ENCODE results near the gene SLC39A11.

Gene SLC39A11

GRCh38 chr17:72862276-72862999 lies 230.1 kb downstream of the SLC39A11 start:
- peaks cover 0 to 6% (median 5%) of the 10 kb centered on the region in 5 donors for H3K9me3 ChIP-seq (ENCODE audit: control insufficient read depth in 5 of 5, low read length in 5 of 5)
- peaks cover 0 to 7% (median 3%) of the 10 kb centered on the region in 5 donors for H3K36me3 ChIP-seq (ENCODE audit: control insufficient read depth in 5 of 5, insufficient read depth in 5 of 5, low read length in 5 of 5)
- no peaks in the 10 kb centered on the region for H3K27me3 ChIP-seq (ENCODE audit: control insufficient read depth in 5 of 5, insufficient read depth in 4 of 5, low read length in 5 of 5)
- no peaks in the 10 kb centered on the region for H3K4me1 ChIP-seq (ENCODE audit: control insufficient read depth in 5 of 5, insufficient read depth in 5 of 5, low read length in 5 of 5)
- H3K4me3 ChIP-seq (ENCODE audit: low read depth in 1 of 5, low read length in 5 of 5): no peak overlapping the region
- no peak overlapping the region for H3K27ac ChIP-seq (ENCODE audit: low read depth, low read length)
- H3K9ac ChIP-seq (ENCODE audit: low read length in 5 of 5): no peak overlapping the region

GRCh38 chr17:72861811-72862210 lies 230.7 kb downstream of the SLC39A11 start:
- no peak overlapping the region for H3K9ac ChIP-seq (ENCODE audit: low read length in 5 of 5)
- H3K36me3 ChIP-seq (ENCODE audit: control insufficient read depth in 5 of 5, insufficient read depth in 5 of 5, low read length in 5 of 5): peaks cover 0 to 7% (median 3%) of the 10 kb centered on the region in 5 donors
- no peaks in the 10 kb centered on the region for H3K4me1 ChIP-seq (ENCODE audit: control insufficient read depth in 5 of 5, insufficient read depth in 5 of 5, low read length in 5 of 5)
- H3K27me3 ChIP-seq (ENCODE audit: control insufficient read depth in 5 of 5, insufficient read depth in 4 of 5, low read length in 5 of 5): no peaks in the 10 kb centered on the region
- H3K9me3 ChIP-seq (ENCODE audit: control insufficient read depth in 5 of 5, low read length in 5 of 5): peaks cover 0 to 6% (median 5%) of the 10 kb centered on the region in 5 donors
- H3K4me3 ChIP-seq (ENCODE audit: low read depth in 1 of 5, low read length in 5 of 5): no peak overlapping the region
- H3K27ac ChIP-seq (ENCODE audit: low read depth, low read length): no peak overlapping the region

GRCh38 chr17:72860778-72861177 lies 231.7 kb downstream of the SLC39A11 start:
- Histone ChIP-seq H3K4me1 (ENCODE audit: control insufficient read depth in 5 of 5, insufficient read depth in 5 of 5, low read length in 5 of 5) (no peaks in the 10 kb centered on the region), H3K36me3 (ENCODE audit: control insufficient read depth in 5 of 5, insufficient read depth in 5 of 5, low read length in 5 of 5) (peaks cover 0 to 7% (median 3%) of the 10 kb centered on the region in 5 donors), H3K9ac (ENCODE audit: low read length in 5 of 5) (no peak overlapping the region), H3K27ac (ENCODE audit: low read depth, low read length) (no peak overlapping the region), H3K9me3 (ENCODE audit: control insufficient read depth in 5 of 5, low read length in 5 of 5) (peaks cover 0 to 6% (median 5%) of the 10 kb centered on the region in 5 donors), H3K27me3 (ENCODE audit: control insufficient read depth in 5 of 5, insufficient read depth in 4 of 5, low read length in 5 of 5) (no peaks in the 10 kb centered on the region), H3K4me3 (ENCODE audit: low read depth in 1 of 5, low read length in 5 of 5) (no peak overlapping the region)

- H3K9ac ChIP-seq (ENCODE audit: low read length in 5 of 5): no peak overlapping the region
- H3K27me3 ChIP-seq (ENCODE audit: control insufficient read depth in 5 of 5, insufficient read depth in 4 of 5, low read length in 5 of 5): no peaks in the 10 kb centered on the region
- no peak overlapping the region for H3K4me3 ChIP-seq (ENCODE audit: low read depth in 1 of 5, low read length in 5 of 5)
- peaks cover 0 to 6% (median 5%) of the 10 kb centered on the region in 5 donors for H3K9me3 ChIP-seq (ENCODE audit: control insufficient read depth in 5 of 5, low read length in 5 of 5)
- no peaks in the 10 kb centered on the region for H3K4me1 ChIP-seq (ENCODE audit: control insufficient read depth in 5 of 5, insufficient read depth in 5 of 5, low read length in 5 of 5)
- H3K27ac ChIP-seq (ENCODE audit: low read depth, low read length): no peak overlapping the region
- peaks cover 0 to 7% (median 3%) of the 10 kb centered on the region in 5 donors for H3K36me3 ChIP-seq (ENCODE audit: control insufficient read depth in 5 of 5, insufficient read depth in 5 of 5, low read length in 5 of 5)
These were observed 233.5 kb downstream of the SLC39A11 start for GRCh38 chr17:72858826-72859495.

- Histone ChIP-seq H3K27ac (ENCODE audit: low read depth, low read length) (no peak overlapping the region), H3K27me3 (ENCODE audit: control insufficient read depth in 5 of 5, insufficient read depth in 4 of 5, low read length in 5 of 5) (no peaks in the 10 kb centered on the region), H3K4me1 (ENCODE audit: control insufficient read depth in 5 of 5, insufficient read depth in 5 of 5, low read length in 5 of 5) (no peaks in the 10 kb centered on the region), H3K9me3 (ENCODE audit: control insufficient read depth in 5 of 5, low read length in 5 of 5) (peaks cover 0 to 2% (median 0%) of the 10 kb centered on the region in 5 donors), H3K9ac (ENCODE audit: low read length in 5 of 5) (no peak overlapping the region), H3K36me3 (ENCODE audit: control insufficient read depth in 5 of 5, insufficient read depth in 5 of 5, low read length in 5 of 5) (peaks cover 0 to 4% (median 4%) of the 10 kb centered on the region in 5 donors), H3K4me3 (ENCODE audit: low read depth in 1 of 5, low read length in 5 of 5) (no peak overlapping the region)
These were observed 238.8 kb downstream of the SLC39A11 start for GRCh38 chr17:72853440-72854415.

GRCh38 chr17:72852277-72852938 lies 240.1 kb downstream of the SLC39A11 start:
- peaks cover 0 to 6% (median 4%) of the 10 kb centered on the region in 5 donors for H3K36me3 ChIP-seq (ENCODE audit: control insufficient read depth in 5 of 5, insufficient read depth in 5 of 5, low read length in 5 of 5)
- H3K9me3 ChIP-seq (ENCODE audit: control insufficient read depth in 5 of 5, low read length in 5 of 5): no peaks in the 10 kb centered on the region
- H3K27me3 ChIP-seq (ENCODE audit: control insufficient read depth in 5 of 5, insufficient read depth in 4 of 5, low read length in 5 of 5): no peaks in the 10 kb centered on the region
- no peak overlapping the region for H3K4me3 ChIP-seq (ENCODE audit: low read depth in 1 of 5, low read length in 5 of 5)
- H3K27ac ChIP-seq (ENCODE audit: low read depth, low read length): no peak overlapping the region
- no peak overlapping the region for H3K9ac ChIP-seq (ENCODE audit: low read length in 5 of 5)
- no peaks in the 10 kb centered on the region for H3K4me1 ChIP-seq (ENCODE audit: control insufficient read depth in 5 of 5, insufficient read depth in 5 of 5, low read length in 5 of 5)

GRCh38 chr17:72850410-72851118 lies 241.9 kb downstream of the SLC39A11 start:
- H3K9me3 ChIP-seq (ENCODE audit: control insufficient read depth in 5 of 5, low read length in 5 of 5): no peaks in the 10 kb centered on the region
- H3K27ac ChIP-seq (ENCODE audit: low read depth, low read length): no peak overlapping the region
- peaks cover 0 to 6% (median 4%) of the 10 kb centered on the region in 5 donors for H3K36me3 ChIP-seq (ENCODE audit: control insufficient read depth in 5 of 5, insufficient read depth in 5 of 5, low read length in 5 of 5)
- no peak overlapping the region for H3K9ac ChIP-seq (ENCODE audit: low read length in 5 of 5)
- H3K4me1 ChIP-seq (ENCODE audit: control insufficient read depth in 5 of 5, insufficient read depth in 5 of 5, low read length in 5 of 5): no peaks in the 10 kb centered on the region
- no peaks in the 10 kb centered on the region for H3K27me3 ChIP-seq (ENCODE audit: control insufficient read depth in 5 of 5, insufficient read depth in 4 of 5, low read length in 5 of 5)
- no peak overlapping the region for H3K4me3 ChIP-seq (ENCODE audit: low read depth in 1 of 5, low read length in 5 of 5)

GRCh38 chr17:72846399-72846798 lies 246.1 kb downstream of the SLC39A11 start:
- Histone ChIP-seq H3K4me1 (ENCODE audit: control insufficient read depth in 5 of 5, insufficient read depth in 5 of 5, low read length in 5 of 5) (no peaks in the 10 kb centered on the region), H3K27ac (ENCODE audit: low read depth, low read length) (no peak overlapping the region), H3K4me3 (ENCODE audit: low read depth in 1 of 5, low read length in 5 of 5) (no peak overlapping the region), H3K27me3 (ENCODE audit: control insufficient read depth in 5 of 5, insufficient read depth in 4 of 5, low read length in 5 of 5) (no peaks in the 10 kb centered on the region), H3K9ac (ENCODE audit: low read length in 5 of 5) (no peak overlapping the region), H3K36me3 (ENCODE audit: control insufficient read depth in 5 of 5, insufficient read depth in 5 of 5, low read length in 5 of 5) (peaks cover 0 to 10% (median 4%) of the 10 kb centered on the region in 5 donors), H3K9me3 (ENCODE audit: control insufficient read depth in 5 of 5, low read length in 5 of 5) (no peaks in the 10 kb centered on the region)

GRCh38 chr17:72843591-72843990 lies 248.9 kb downstream of the SLC39A11 start:
- no peak overlapping the region for H3K4me3 ChIP-seq (ENCODE audit: low read depth in 1 of 5, low read length in 5 of 5)
- no peak overlapping the region for H3K27ac ChIP-seq (ENCODE audit: low read depth, low read length)
- H3K9ac ChIP-seq (ENCODE audit: low read length in 5 of 5): no peak overlapping the region
- H3K4me1 ChIP-seq (ENCODE audit: control insufficient read depth in 5 of 5, insufficient read depth in 5 of 5, low read length in 5 of 5): no peaks in the 10 kb centered on the region
- H3K36me3 ChIP-seq (ENCODE audit: control insufficient read depth in 5 of 5, insufficient read depth in 5 of 5, low read length in 5 of 5): peaks cover 0 to 11% (median 3%) of the 10 kb centered on the region in 5 donors
- H3K9me3 ChIP-seq (ENCODE audit: control insufficient read depth in 5 of 5, low read length in 5 of 5): peaks cover 0 to 9% (median 7%) of the 10 kb centered on the region in 5 donors
- H3K27me3 ChIP-seq (ENCODE audit: control insufficient read depth in 5 of 5, insufficient read depth in 4 of 5, low read length in 5 of 5): no peaks in the 10 kb centered on the region

All from subcutaneous abdominal adipose tissue (tissue), 5 donors.